Measurements from ENCODE around the gene IL11RA. TPM values are rescaled to one million over a fixed set of nuclear protein-coding genes. Genes with fewer than 3 reads are reported as not detected.

Gene IL11RA
- total RNA-seq, 2 donors from 2014 or later, result 10.5 to 10.6 TPM

DNA sequence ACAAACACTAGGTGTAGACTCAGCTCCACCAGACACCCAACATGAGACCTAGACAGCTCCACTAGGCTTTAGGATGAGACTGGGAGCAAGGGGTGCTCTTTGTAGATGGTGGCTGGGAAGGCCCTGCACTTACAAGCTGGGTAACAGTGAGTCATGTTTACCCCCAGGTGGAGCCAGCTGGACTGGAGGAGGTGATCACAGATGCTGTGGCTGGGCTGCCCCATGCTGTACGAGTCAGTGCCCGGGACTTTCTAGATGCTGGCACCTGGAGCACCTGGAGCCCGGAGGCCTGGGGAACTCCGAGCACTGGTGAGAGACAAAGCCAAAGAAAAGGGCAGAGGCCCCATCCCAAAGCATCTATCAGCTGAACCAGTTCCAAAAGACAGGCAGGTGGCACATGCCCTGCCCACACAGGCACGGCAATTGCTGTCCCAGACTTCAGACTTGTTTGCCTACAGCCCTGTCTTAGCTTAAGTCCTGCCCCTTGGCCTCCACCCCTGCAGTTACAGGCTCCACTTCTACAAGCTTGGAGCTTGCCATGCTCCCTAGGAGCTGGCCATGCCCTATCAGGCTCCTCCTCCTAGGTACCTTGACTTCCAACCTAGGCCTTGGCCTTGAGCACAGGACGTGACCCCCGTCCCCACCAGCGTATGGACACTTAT lies 7.7 kb downstream of the IL11RA start:
- intact Hi-C loops (cut with DNase I), result no loop called here

DNA sequence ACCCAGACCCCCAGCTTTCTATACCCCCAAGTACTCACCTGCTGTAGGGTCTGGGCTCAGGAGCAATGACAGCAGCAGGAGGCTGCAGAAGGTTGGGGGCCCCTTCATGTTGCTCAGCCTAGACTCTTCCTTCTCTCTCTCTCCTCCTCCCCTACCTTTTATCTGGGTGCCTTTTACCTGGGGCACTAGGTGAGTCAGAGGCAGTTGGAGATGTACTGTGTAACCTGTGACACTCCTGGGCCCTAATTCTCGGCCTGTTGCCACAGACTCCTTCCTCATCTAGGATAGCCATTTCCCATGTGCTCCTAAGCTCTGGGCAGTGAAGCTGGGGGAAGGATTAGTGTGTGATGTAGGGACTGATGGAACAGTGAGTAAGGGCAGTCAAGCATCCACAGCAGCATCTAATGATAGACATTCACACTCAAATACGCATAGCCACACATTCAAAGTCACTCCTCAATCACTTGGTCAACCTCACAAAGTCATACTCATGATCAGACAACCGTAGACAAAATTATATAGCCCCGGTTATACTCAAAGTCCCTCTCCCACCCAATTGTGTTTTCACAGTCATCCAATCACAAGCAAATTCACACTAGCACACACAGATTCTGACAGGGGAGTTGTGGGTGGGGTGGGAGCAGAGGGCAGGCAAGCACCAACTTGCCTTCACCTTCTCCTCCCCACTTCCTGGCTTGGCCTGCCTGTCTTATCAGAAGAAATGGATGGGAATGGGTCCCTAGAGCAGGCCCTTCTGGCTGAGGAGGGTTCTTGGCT lies 10.7 kb downstream of the IL11RA start, which contains the start of gene CCL27:
Gene CCL27, minus strand, starts transcription at position 132 of the 777 bp plus-strand sequence. Its CDS starts 24 bp downstream, at position 108.
- Histone ChIP-seq H3K9me3 (no peaks in the 10 kb centered on the region), H3K4me1 (no peaks in the 10 kb centered on the region), H3K27ac (no peak within 1 kb of the TSS), H3K9ac (ENCODE audit: low read depth in 2 of 2, low read length in 2 of 2) (no peak within 1 kb of the TSS), H3K4me3 (no peak within 1 kb of the TSS), H3K27me3 (no peaks in the 10 kb centered on the region), H3K36me3 (no peaks in the 10 kb centered on the region)
- intact Hi-C loops (cut with DNase I), result no loop called here
- no peak for DNase-seq
- TF ChIP-seq, protein P1, sequence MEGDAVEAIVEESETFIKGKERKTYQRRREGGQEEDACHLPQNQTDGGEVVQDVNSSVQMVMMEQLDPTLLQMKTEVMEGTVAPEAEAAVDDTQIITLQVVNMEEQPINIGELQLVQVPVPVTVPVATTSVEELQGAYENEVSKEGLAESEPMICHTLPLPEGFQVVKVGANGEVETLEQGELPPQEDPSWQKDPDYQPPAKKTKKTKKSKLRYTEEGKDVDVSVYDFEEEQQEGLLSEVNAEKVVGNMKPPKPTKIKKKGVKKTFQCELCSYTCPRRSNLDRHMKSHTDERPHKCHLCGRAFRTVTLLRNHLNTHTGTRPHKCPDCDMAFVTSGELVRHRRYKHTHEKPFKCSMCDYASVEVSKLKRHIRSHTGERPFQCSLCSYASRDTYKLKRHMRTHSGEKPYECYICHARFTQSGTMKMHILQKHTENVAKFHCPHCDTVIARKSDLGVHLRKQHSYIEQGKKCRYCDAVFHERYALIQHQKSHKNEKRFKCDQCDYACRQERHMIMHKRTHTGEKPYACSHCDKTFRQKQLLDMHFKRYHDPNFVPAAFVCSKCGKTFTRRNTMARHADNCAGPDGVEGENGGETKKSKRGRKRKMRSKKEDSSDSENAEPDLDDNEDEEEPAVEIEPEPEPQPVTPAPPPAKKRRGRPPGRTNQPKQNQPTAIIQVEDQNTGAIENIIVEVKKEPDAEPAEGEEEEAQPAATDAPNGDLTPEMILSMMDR (IDR thresholded peaks at IDR 0.05), result no peak

More for the DNA sequence above, 7.7 kb downstream of the IL11RA start:
- DNase-seq, result peak; percentile 64
- Histone ChIP-seq H3K9me3 (no peaks in the 10 kb centered on the region), H3K27ac (no peak overlapping the region), H3K27me3 (no peaks in the 10 kb centered on the region), H3K4me3 (no peak overlapping the region), H3K36me3 (no peaks in the 10 kb centered on the region), H3K9ac (ENCODE audit: low read depth in 2 of 2, low read length in 2 of 2) (no peak overlapping the region), H3K4me1 (no peaks in the 10 kb centered on the region)
- TF ChIP-seq, protein P1 (IDR thresholded peaks at IDR 0.05), result no peak

DNA sequence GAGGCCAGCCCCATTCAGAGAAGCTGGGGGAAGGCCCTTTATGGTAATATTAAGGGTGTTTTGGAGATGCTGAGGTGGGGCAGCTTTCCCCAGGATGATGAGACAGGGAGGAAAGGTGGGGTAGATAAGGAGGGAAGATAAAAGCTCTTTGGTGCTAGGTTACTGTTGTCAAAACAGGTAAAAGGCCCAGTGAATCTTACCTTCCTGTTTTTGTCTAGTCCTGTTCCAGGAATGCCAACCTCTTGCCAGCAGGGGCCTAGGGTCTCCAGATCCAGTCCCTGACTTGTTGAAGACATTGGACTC lies 11.3 kb downstream of the IL11RA start:
- Histone ChIP-seq H3K36me3 (no peaks in the 10 kb centered on the region), H3K9ac (ENCODE audit: low read depth in 2 of 2, low read length in 2 of 2) (no peak overlapping the region), H3K27ac (no peak overlapping the region), H3K4me3 (no peak overlapping the region), H3K4me1 (no peaks in the 10 kb centered on the region), H3K27me3 (no peaks in the 10 kb centered on the region), H3K9me3 (no peaks in the 10 kb centered on the region)
- TF ChIP-seq, protein P1 (IDR thresholded peaks at IDR 0.05), result no peak
- intact Hi-C loops (cut with DNase I), result no loop called here
- DNase-seq, result no peak

DNA sequence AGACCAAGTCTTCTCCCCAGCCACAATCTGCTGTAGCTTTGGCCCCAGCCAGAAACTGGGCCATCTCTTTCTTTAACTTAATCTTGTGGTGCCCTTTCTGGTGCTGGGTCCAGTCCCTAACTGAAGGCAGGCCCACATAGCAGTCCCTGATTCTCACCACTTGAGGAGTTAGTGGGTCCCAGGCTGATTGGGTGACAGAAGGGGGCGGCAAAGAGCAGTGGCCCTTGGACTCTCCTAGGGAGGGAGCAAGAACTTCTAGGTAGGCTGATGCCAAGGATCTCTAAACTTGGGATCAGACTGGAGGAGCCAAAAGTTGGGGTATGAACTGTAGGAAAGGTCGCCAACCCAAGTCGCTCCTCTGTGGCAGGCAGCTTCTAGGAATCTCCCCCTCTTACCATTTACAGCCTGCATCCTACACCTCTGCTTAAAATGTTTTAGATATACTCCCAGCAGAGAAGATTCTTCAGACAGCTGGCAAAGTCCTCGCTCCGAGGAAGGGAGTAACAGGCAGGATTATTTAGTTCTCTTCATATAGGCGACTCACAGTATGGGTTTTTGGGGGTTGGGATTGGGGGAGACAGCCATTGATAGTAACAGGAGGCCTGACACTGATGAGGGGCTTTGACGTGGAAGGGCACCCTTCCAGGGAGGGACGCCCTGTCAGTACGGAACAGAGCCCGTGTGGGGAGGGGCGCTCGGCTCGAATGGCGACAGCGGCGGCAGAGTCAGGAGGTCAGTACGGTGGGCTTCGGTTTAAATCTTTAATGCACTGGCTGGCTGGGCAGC lies 12.5 kb downstream of the IL11RA start:
- peak overlapping the region; percentile 70 to 87 for H3K9ac ChIP-seq (ENCODE audit: low read depth in 2 of 2, low read length in 2 of 2)
- H3K9me3 ChIP-seq, result no peaks in the 10 kb centered on the region
- H3K27me3 ChIP-seq, result no peaks in the 10 kb centered on the region
- H3K4me3 ChIP-seq, result peak overlapping the region; percentile 70
- no peaks in the 10 kb centered on the region for H3K36me3 ChIP-seq
- H3K4me1 ChIP-seq, result no peaks in the 10 kb centered on the region
- TF ChIP-seq, protein P1 (IDR thresholded peaks at IDR 0.05), result peak; percentile 75
- intact Hi-C loops (cut with DNase I), result no loop called here
- peak; percentile 91 for DNase-seq
- H3K27ac ChIP-seq, result peak overlapping the region; percentile 96

DNA sequence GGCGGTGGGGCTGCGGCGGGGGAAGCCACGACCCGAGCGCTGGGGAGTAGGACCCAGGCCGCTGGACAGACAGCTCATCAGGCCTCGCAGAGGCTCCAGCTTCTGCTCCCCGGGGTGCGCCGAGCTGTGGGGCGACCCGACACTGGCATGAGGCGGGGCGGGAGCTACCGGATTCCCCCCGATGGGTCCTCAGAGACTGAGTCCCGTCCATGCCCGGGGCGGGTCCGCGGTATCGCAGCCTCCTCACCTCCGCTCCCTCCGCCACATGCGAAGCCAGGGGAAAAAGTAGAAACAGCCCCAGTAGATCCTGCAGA lies 13.0 kb downstream of the IL11RA start:
- peak overlapping the region; percentile 96 for H3K27ac ChIP-seq
- H3K9ac ChIP-seq (ENCODE audit: low read depth in 2 of 2, low read length in 2 of 2), result peak overlapping the region; percentile 70 to 87
- TF ChIP-seq, protein P1 (IDR thresholded peaks at IDR 0.05), result no peak
- no peaks in the 10 kb centered on the region for H3K4me1 ChIP-seq
- H3K4me3 ChIP-seq, result peak overlapping the region; percentile 70
- DNase-seq, result no peak
- H3K9me3 ChIP-seq, result no peaks in the 10 kb centered on the region
- H3K36me3 ChIP-seq, result no peaks in the 10 kb centered on the region
- H3K27me3 ChIP-seq, result no peaks in the 10 kb centered on the region
- intact Hi-C loops (cut with DNase I), result no loop called here
